NOMO-1 treated with DMSO at 0.1 percent for 48 hours (cell line): ENCODE results near the gene MYEOV.

Source experiments
- DNase-seq: peaks from one replicate; lab custom pipeline; 2025; ENCODE audit not compliant: unreplicated experiment; lab: John Stamatoyannopoulos, UW

The MYEOV gene

DNA sequence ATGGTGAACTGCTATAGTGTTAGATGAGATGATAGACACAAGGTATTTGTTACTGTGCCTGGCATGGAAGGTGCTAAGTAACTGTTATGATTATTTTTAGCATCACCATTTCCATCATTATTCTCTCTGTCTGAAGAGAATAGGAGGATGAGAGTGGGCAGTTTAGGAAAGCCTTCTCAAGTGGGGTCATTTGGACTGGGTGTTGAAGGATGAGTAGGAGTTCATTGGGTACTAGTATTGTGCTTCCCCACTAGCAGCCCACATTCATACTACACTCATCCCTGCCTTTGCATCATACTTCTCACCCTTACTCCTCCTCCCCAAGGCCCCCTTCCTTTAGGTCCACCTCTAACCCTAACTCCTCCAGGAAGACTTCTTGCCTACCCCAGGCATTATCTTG, 20.6 kb downstream of the MYEOV start:
- no peak for DNase-seq

DNA sequence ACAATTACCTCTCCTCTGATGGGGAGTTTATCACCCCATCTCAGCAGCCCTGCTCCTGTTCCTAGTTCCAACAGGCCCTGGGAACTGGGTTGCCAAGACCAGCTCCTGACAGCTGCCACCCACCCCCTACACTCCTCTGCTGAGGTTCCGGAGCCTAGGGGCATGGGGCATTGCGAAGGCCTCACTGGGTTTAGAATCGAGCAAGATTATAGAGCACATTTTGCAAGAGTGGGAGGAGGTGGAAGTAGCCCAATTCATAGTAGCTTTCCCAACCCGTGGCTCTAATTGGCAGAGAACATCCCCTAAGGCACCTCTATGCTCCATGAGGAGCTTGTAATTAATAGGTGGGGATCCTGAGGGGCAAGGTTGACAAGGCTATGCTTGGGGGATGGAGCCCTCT, 23.0 kb downstream of the MYEOV start:
- DNase-seq = no peak

DNA sequence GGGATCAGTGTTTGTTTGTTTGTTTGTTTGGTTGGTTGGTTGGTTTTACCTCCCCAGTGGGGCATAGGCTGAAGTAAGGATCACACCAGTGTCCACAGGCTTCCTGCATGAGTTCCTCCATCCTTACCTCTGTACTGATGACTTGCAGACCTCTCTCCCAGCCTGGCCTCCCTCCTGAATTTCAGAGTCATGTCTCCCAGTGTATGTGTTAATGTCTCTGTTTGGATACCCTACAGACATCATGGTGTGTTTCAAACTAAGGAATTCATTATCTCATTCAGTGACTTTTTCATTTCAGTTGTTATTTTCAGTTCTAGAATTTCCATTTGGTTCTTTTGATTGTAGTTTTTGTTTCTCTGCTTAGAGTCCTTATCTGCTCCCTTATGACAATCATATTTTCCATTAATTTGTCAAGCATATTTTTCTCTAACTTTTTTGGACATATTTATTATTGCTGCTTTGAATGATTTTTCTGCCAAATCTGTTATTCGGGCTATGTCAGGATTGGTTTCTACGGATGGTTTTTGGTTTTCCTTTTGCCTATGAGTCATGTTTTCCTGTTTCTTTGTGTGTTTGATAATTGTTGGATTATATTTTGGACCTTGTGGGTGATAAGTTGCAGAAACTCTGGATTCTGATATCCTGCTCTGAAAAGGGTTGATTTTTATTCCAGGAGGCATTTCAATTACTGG, 23.6 kb downstream of the MYEOV start:
- DNase-seq = no peak

DNA sequence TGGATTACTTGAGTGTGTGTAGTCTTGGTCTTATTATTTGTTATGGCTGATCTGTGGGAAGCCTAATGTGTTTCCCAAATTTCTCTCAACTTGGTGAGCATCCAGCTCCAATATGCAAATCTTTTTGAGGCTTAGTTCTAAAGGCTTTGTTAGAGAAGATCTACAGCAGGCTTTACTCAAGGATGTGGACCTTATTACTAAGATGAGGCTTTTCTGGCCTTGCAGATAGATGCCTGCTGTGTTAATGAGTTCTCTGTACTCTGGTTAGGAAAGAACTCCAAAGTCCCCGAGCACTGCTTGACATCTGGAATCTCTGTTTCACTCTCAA, 24.1 kb downstream of the MYEOV start:
- no peak for DNase-seq

DNA sequence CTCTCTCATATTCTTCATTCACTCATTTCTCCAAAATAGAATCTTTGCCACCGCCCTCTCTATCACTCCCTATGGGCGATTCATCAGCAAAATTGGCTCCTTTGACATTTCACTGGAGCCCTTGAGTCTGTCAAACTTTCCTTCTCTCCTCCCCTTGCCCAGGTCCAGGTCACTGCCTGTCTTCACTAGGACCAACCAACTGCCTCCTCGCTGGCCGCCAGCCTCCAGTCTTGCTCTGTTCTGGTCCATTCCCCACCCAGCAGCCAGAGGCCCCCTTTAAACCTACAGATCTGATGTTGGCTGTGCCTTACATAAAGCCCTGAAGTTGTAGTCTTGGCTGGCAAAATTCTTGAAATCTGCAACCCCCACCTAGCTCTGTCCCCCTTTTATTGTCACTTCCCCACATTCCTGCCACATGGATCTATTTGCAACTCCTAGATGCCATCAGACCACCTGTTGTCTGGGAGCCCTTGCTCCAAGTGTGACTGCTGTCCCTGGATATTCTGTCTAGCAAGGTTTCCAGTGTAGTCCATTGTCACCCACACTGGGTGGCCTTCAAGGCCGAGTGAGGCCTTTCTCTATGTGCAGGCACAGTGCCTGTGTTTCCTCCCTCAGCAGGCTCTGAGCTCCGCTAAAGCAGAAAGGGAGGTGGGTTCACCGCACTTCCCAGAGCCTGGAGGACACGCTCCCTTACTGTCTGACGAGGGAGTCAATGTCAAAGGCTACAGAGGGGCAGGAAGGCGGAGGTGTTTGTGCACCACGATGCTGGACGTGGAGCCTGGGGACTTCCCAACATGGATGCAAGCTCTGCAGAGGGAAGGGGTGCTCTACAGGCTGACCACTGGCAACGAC, 25.5 kb downstream of the MYEOV start:
- DNase-seq = no peak

DNA sequence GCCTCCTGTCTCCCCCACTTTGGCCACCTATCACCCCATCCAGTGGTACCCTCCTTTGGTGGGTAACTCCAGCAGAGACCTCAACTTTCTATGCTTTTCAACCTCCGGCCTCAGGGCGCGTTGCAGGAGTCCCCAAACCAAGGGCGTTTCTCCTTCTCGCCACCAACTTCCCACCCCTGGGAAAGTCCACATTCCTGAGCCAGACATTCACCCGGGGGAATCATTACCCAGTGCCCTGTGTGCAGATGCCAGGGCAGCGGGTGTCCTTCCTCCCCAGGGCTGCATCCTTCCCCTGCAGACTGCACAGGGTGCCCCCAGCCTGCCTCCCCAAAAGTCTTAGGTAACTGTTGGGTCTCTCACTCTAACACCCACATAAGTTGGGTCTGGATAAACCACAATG, 26.4 kb downstream of the MYEOV start:
- DNase-seq = no peak

DNA sequence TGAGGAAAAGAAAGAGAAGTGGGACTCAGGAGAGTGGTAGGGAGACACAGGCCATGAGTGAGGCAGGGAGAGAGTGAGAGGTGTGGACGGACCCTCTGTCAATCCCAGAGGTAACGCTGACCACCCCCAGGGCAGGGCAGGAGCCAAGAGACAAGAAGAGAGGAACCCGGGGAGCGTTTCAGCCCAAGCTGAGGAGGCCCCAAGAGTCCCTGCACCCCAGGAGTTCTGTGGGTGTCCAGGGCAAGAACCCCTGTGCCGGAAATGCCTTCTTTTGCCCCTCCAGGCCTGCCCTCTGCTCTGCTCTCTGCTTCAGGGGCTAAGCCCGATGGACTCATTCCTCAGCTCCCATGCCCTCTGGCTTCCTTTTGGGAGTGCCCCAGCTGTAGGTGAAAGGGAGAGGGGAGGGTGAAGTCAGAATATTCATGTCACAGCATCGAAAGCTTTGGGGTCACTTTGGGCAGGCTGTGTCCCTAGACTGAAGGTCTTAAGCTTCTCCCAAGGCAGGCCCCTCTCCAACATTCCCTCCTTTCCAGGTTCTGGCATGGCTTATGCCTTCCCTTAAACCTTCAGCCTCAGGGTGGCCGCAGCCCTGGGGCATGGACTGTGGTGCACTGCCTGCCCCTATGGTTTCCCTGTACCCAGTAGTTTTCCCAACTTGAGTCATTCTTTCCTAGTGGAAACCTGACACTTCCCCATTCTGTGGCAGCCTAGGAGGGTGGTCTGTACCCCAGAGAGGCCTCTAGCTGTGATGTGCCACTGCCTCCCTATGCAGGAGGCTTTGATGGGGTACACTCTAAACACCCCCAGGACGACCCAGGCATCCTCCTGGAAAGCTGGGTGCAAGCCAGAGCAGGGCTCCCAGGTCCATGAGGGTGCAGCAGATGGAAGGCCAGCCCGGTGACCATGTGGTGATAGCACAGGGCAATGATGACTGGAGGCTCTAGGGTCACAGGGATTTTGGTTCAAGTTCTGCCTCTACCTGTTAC, 27.1 kb downstream of the MYEOV start:
- DNase-seq = no peak

DNA sequence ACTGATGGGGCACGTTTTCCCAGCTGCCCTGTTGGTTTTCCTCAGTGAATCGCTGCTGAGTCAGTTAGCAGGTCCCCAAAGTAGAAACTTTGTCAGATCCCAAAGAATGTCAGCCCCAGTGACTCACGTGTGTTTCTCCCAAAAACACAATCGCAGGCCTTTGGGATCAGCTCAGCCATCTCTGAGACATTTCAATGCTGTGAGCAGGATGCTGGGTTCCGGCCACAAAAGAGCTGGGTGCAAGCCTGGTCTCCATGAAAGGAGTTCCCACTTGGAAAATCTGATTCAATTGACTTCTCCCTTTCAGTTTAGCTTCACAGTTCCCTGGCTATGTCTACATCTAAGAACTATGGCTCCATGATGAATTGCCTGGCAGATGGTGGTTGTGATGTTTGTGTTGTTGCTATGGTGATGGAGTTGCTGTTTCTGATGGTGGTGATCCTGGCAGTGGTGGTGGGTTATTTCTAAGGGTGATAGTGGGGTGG, 28.0 kb downstream of the MYEOV start:
- DNase-seq = no peak

DNA sequence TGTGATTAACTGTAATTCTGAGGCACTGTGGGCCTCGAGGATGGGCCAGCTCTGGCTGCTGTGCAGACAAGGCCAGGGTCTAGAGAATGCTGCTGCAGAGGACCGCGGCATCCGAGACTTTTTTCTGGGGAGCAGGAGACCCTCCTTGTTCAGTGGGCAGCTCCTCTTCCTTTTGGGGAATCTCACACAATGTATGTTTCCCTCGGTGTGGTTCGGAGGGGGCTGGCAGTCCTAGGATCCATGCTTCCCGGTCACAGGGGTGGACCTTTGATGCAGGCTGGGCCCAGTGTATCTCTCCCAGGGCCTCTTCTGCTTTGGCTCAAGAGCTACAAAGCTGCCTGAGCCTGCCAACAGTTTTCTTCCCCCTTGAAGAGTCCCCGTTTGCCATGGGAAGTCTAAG, 31.5 kb downstream of the MYEOV start:
- no peak for DNase-seq

DNA sequence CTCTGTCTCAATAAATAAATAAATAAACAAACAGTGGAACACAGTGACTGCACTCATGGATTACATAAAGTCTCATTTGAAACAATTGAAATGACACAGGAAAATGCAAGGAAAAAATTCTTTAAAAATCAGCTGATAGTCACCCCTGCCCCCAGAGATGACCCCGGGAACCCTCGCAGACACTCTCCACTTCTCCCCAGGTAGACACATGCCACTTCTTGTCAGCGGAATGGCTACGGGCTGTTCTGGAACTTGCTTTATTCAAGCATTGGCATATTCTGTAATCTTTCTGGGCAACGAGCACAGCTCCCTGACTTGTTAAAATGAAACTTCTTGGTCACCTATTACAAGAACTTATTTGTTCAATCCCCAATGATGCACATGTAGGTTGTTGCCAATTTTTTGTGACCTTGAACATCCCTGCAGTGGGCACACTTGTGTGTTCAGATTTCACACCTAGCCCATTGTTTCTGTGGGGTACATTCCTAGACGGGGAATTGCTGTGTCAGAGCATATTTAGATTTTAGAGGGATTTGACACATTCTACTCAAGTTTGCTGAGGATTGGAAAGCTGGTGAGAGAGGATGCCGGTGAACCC, 32.8 kb downstream of the MYEOV start:
- no peak for DNase-seq

DNA sequence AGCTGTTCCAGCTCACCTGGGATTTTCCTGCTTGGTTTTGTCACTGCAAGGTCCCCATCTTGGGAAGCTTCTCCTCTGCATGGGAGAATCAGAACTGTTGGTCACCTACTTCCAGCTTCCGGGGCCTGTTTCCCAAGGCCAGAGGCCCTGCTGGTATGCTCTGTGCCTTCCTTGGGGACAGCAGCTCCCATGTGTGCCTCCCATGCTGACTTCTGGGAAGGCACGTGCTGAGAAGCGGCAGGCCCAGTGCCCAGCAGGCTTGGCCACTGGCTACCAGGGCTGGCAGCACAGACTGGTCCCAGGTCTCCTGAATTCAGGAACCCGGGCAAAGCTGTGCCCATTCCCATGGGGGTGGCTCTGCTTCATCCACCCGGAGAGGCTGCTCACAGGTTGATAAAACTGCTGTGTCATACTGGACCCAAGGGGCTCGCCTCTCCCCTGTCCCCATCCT, 33.8 kb downstream of the MYEOV start:
- DNase-seq = no peak

DNA sequence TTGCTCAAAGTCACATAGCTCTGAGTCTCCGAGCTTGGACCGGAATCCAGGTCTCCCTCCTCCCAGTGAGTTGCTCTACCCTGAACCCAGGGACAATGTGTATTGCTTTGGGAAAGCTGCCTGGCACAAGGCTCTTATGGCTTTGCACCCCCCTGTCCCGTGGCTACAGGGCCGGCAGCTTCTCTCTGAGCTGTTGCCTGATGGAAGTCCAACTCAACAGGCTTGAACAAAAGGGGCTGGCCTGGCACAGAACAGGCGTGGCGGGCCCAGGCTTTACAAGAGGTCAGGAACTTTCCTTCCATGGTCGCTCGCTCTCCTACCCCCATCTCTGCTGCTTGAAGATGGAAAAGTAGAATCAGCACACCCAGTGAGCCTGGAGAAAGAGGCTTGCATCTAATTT, 34.3 kb downstream of the MYEOV start:
- DNase-seq = no peak

DNA sequence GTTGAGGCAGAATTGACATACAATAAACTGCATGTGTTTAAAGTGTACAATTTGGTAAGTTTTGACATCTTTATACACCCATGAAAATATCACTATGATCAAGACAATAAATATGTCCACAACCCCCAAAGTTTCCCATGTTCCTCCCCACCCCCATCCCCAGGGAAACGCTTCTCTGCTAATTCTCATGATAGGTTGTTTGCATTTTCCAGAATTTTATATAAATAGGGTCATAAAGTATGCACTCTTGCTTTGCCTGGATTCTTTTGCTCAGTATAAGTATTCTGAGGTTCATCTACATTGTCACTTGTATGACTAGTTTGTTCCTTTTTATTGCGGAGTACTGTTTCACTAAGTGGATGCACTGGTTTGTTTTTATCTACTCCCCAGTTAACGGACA, 35.6 kb downstream of the MYEOV start:
- DNase-seq = no peak

DNA sequence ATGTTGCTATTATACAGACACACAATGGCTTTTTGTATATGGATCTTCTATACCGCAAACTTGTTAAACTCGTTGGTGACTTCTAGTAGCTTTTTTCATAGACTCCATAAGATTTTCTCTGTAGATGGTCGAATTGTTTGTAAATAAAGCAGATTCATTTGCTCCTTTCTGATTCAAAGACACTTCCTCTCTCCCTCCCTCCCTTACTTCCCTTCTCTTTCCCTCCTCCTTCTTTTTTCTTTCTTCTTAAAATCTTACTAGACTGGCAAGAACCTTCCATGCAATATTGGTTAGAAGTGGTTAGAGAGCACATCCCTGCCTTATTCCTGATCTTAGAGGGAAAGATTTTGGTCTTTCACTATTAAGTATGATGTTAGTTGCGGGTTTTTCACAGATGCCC, 36.4 kb downstream of the MYEOV start:
- no peak for DNase-seq

DNA sequence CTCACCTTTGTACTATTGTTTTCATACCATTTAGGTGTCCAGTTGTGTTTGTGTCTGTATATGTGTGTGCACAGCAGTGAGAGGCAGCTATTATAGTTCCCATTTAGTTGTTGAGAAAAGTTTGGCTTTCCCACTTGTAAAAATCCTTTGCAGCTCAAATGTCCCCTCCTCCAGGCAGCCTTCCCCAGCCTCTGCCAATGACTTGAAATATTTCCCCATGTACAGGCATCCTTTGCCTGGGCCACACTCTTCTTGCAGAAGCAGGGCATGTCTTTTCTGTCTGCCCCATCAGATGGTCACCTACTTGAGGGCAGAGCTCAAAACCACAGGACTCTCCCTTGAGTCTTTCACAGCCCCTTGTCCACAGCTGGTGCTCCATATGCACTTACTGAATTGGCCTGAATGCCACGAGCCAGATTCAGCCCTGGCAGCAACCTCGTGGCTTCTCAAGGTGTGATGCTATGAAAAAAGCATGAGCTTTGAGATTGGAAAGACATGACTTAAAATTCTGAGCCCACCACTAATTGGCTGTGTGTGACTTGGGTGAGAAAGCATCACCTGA, 39.3 kb downstream of the MYEOV start:
- no peak for DNase-seq

DNA sequence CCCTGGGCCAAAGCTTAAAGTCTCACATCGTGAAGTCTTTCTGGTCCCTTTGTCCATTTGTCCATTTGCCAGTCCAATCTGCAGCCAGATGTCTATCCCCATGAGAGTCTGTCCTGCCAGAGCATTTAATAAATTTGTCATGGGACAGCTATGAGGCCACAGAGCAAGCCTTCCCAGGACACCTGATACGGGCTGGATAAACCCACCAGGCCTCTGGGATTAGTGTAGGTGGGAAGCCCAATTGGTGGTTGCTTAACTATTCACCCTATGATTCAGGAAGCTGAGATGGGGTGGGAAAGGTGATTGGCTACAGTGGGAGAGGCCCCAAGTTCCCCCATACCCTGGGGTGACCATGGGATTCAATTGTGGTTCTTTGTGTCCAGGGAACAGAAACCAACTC, 39.9 kb downstream of the MYEOV start:
- DNase-seq = no peak

DNA sequence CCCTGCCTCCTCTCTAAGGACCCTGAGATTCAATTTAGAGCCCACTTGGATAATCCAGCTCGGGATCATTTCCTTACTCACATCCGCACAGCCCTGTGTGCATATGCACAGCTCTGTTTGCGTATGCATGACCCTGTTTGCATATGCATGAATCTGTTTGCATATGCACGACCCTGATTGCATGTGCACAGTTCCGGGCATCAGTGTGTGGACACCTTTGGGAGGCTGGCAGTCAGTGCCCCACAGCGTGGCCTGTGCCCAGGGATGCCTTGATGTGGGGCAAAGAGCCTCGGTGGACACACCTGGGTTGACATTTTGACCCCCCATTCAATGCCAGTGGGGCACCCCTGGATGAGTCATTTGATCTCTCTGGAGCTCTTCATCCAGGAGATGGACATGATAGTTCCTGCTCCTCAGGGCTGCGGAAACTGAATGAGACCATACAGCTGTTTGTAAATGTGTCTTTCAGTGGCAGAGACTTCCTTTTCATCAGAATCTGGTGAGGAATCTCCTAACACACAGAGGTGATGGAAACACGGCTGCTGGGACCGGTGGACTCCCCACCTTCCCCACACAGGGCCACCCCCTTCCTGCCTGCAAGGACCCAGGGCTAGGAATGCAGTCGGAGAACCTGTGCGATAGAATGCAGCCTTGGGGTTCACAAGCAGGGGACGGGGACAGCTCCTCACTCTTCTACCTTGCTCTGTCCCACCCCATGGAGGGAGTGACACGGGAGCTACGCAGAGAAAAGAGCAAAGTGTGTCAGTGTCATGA, 41.2 kb downstream of the MYEOV start:
- DNase-seq = no peak

DNA sequence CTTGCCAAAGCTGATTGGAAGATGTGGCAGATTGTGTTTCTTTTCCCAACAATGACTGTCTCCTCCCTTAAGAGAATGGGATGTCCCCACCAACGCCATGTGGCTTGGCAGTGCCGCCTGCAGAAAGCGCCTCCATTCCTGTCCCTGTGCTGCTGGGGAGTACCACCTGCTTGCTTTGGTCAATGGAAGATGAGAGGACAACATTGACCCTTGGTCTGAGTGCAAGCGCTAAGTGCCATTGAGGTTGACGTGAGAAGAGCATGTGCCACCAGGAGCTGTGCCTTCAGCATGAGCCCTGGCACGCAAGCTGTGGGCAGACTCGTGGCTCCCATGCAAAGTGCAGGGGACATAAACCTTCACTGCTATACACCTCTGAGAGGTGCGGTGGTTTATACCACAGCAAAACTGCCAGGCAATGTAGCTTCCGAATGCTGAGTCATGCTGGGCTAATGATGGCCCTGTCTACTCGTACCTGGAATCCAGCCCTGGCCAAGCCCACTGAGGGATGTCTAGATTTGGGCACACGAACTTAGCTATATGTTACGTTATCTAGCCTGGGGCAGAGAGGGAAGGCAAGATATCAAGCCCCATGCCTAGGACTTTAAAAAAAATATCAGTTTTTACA, 41.9 kb downstream of the MYEOV start:
- no peak for DNase-seq

DNA sequence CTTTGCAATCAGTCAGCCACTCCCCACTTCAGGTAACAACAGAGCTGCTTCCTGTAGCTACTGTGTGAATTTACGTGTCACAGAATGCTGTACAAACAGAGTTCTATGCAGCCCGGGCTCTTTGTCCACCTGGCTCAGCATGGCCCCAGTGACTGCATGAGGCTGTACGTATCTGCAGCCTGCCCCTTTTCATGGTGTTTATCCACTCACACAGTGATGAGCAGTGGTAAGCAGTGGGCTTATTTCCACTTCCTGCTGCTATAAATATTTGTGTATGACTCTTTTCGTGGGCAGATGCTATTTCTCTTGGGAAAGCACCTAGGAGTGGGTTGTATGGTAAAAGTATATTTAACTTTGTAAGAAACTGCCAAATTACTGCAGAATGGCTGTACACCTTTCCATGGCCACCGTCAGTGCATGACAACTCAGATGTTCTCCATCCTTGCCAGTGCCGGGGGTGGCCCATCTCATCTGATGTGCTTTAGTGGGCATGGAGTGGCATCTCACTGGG, 43.3 kb downstream of the MYEOV start:
- DNase-seq = no peak
